ENCODE measurements around the gene METRNL. TPM values are rescaled to one million over a fixed set of nuclear protein-coding genes. Genes with fewer than 3 reads are reported as not detected.
"Not testable (repeated sequence)": the region's sequence is repeated elsewhere in the genome, so short reads cannot be mapped to it uniquely, and the experiment has no call there.

METRNL gene
- total and polyA plus RNA-seq, 3 experiments from 2014 or later, result 2.6 to 22.9 (median 22.3) TPM

GRCh38 chr17:83132251-83133081 is 53.1 kb downstream of the METRNL start:
- Mint-ChIP-seq H3K36me3 (no peaks in the 10 kb centered on the region), H3K27ac (peak overlapping the region in 1 of 8 donors; percentile 28), H3K4me1 (no peaks in the 10 kb centered on the region), H3K9me3 (no peaks in the 10 kb centered on the region), H3K4me3 (no peak overlapping the region), H3K27me3 (peaks cover 0 to 13% of the 10 kb centered on the region in 2 donors)
- H3K4me1 ChIP-seq (ENCODE audit: insufficient read depth, low read length), result no peaks in the 10 kb centered on the region
- ChIA-PET POLR2A (no interaction called here), CTCF (interaction anchor here (0.7 to 1.3 kb wide), 3 partner anchors 8 to 55 kb away, joined by 3 read pairs; no protein-coding TSS in a partner anchor)
- peaks cover 2% of the 10 kb centered on the region for H3K27me3 ChIP-seq (ENCODE audit: insufficient read depth, low read length, poor library complexity, severe bottlenecking)
- H3K36me3 ChIP-seq (ENCODE audit: insufficient read depth, low read length), result no peaks in the 10 kb centered on the region
- no peaks in the 10 kb centered on the region for H3K9me3 ChIP-seq (ENCODE audit: low read length)
- DNase-seq, result no peak
- H3K27ac ChIP-seq (ENCODE audit: low read depth, low read length), result no peak overlapping the region
- H3K4me3 ChIP-seq (ENCODE audit: low read length), result no peak overlapping the region

GRCh38 chr17:83133302-83134121 is 54.1 kb downstream of the METRNL start:
- Histone ChIP-seq H3K36me3 (ENCODE audit: insufficient read depth, low read length) (no peaks in the 10 kb centered on the region), H3K4me1 (ENCODE audit: insufficient read depth, low read length) (no peaks in the 10 kb centered on the region), H3K9me3 (ENCODE audit: low read length) (no peaks in the 10 kb centered on the region), H3K27me3 (ENCODE audit: insufficient read depth, low read length, poor library complexity, severe bottlenecking) (peaks cover 5% of the 10 kb centered on the region), H3K27ac (ENCODE audit: low read depth, low read length) (no peak overlapping the region), H3K4me3 (ENCODE audit: low read length) (no peak overlapping the region)
- no peak for DNase-seq
- POLR2A ChIA-PET, result no interaction called here
- Mint-ChIP-seq H3K9me3 (no peaks in the 10 kb centered on the region), H3K27ac (peak overlapping the region in 1 of 8 donors; percentile 4), H3K27me3 (peaks cover 0 to 15% of the 10 kb centered on the region in 2 donors), H3K4me1 (no peaks in the 10 kb centered on the region), H3K36me3 (no peaks in the 10 kb centered on the region), H3K4me3 (no peak overlapping the region)
- CTCF ChIA-PET, result interaction anchor here (0.7 to 1.3 kb wide), 2 partner anchors 9 to 54 kb away, joined by 3 read pairs; no protein-coding TSS in a partner anchor

GRCh38 chr17:83134456-83134855 is 55.0 kb downstream of the METRNL start:
- H3K4me3 ChIP-seq (ENCODE audit: low read length); H3K36me3 Mint-ChIP-seq; H3K9me3 Mint-ChIP-seq; H3K9me3 ChIP-seq (ENCODE audit: low read length); H3K27me3 ChIP-seq (ENCODE audit: insufficient read depth, low read length, poor library complexity, severe bottlenecking); H3K27ac ChIP-seq (ENCODE audit: low read depth, low read length); H3K4me3 Mint-ChIP-seq; DNase-seq; CTCF ChIA-PET; H3K4me1 ChIP-seq (ENCODE audit: insufficient read depth, low read length); H3K4me1 Mint-ChIP-seq; H3K36me3 ChIP-seq (ENCODE audit: insufficient read depth, low read length); POLR2A ChIA-PET; H3K27ac Mint-ChIP-seq: not testable (repeated sequence)
- peaks cover 0 to 15% of the 10 kb centered on the region in 2 donors for H3K27me3 Mint-ChIP-seq

- no peak for DNase-seq
- Histone ChIP-seq H3K27me3 (ENCODE audit: insufficient read depth, low read length, poor library complexity, severe bottlenecking) (peaks cover 5% of the 10 kb centered on the region), H3K27ac (ENCODE audit: low read depth, low read length) (no peak overlapping the region), H3K36me3 (ENCODE audit: insufficient read depth, low read length) (no peaks in the 10 kb centered on the region), H3K4me3 (ENCODE audit: low read length) (no peak overlapping the region), H3K9me3 (ENCODE audit: low read length) (no peaks in the 10 kb centered on the region), H3K4me1 (ENCODE audit: insufficient read depth, low read length) (no peaks in the 10 kb centered on the region)
- Mint-ChIP-seq H3K4me3 (no peak overlapping the region), H3K27ac (no peak overlapping the region), H3K36me3 (no peaks in the 10 kb centered on the region), H3K4me1 (no peaks in the 10 kb centered on the region), H3K27me3 (peaks cover 0 to 19% of the 10 kb centered on the region in 2 donors), H3K9me3 (no peaks in the 10 kb centered on the region)
- ChIA-PET POLR2A (no interaction called here), CTCF (no interaction called here)
Observed at GRCh38 chr17:83135692-83136091, 56.3 kb downstream of the METRNL start.

GRCh38 chr17:83136156-83136555 is 56.7 kb downstream of the METRNL start:
- no peak overlapping the region for H3K4me3 ChIP-seq (ENCODE audit: low read length)
- Mint-ChIP-seq H3K9me3 (no peaks in the 10 kb centered on the region), H3K27ac (peak overlapping the region in 1 of 8 donors; percentile 61), H3K4me3 (no peak overlapping the region), H3K36me3 (no peaks in the 10 kb centered on the region), H3K27me3 (peaks cover 0 to 19% of the 10 kb centered on the region in 2 donors), H3K4me1 (no peaks in the 10 kb centered on the region)
- H3K27ac ChIP-seq (ENCODE audit: low read depth, low read length), result no peak overlapping the region
- no peaks in the 10 kb centered on the region for H3K9me3 ChIP-seq (ENCODE audit: low read length)
- H3K27me3 ChIP-seq (ENCODE audit: insufficient read depth, low read length, poor library complexity, severe bottlenecking), result peaks cover 5% of the 10 kb centered on the region
- H3K4me1 ChIP-seq (ENCODE audit: insufficient read depth, low read length), result no peaks in the 10 kb centered on the region
- ChIA-PET CTCF (no interaction called here), POLR2A (no interaction called here)
- no peaks in the 10 kb centered on the region for H3K36me3 ChIP-seq (ENCODE audit: insufficient read depth, low read length)
- no peak for DNase-seq

- Mint-ChIP-seq H3K36me3 (no peaks in the 10 kb centered on the region), H3K9me3 (peaks cover 0 to under 1% (median 0%) of the 10 kb centered on the region in 5 donors), H3K27me3 (peaks cover 0 to 19% of the 10 kb centered on the region in 2 donors), H3K27ac (peak overlapping the region in 2 of 8 donors; percentile 61 to 70), H3K4me1 (no peaks in the 10 kb centered on the region), H3K4me3 (no peak overlapping the region)
- Histone ChIP-seq H3K4me1 (ENCODE audit: insufficient read depth, low read length) (no peaks in the 10 kb centered on the region), H3K9me3 (ENCODE audit: low read length) (no peaks in the 10 kb centered on the region), H3K27me3 (ENCODE audit: insufficient read depth, low read length, poor library complexity, severe bottlenecking) (peaks cover 5% of the 10 kb centered on the region), H3K36me3 (ENCODE audit: insufficient read depth, low read length) (no peaks in the 10 kb centered on the region), H3K27ac (ENCODE audit: low read depth, low read length) (no peak overlapping the region), H3K4me3 (ENCODE audit: low read length) (no peak overlapping the region)
- POLR2A ChIA-PET, result no interaction called here
- no peak for DNase-seq
- CTCF ChIA-PET, result no interaction called here
Observed at GRCh38 chr17:83136931-83137330, 57.5 kb downstream of the METRNL start.

- Mint-ChIP-seq H3K4me1 (no peaks in the 10 kb centered on the region), H3K4me3 (no peak overlapping the region), H3K36me3 (no peaks in the 10 kb centered on the region), H3K27me3 (peaks cover 0 to 23% of the 10 kb centered on the region in 2 donors), H3K27ac (no peak overlapping the region), H3K9me3 (peaks cover 0 to 5% (median 0%) of the 10 kb centered on the region in 5 donors)
- Histone ChIP-seq H3K4me1 (ENCODE audit: insufficient read depth, low read length) (no peaks in the 10 kb centered on the region), H3K4me3 (ENCODE audit: low read length) (no peak overlapping the region), H3K9me3 (ENCODE audit: low read length) (no peaks in the 10 kb centered on the region), H3K27me3 (ENCODE audit: insufficient read depth, low read length, poor library complexity, severe bottlenecking) (peaks cover 5% of the 10 kb centered on the region), H3K27ac (ENCODE audit: low read depth, low read length) (no peak overlapping the region), H3K36me3 (ENCODE audit: insufficient read depth, low read length) (no peaks in the 10 kb centered on the region)
- DNase-seq, result no peak
- ChIA-PET POLR2A (no interaction called here), CTCF (no interaction called here)
Observed at GRCh38 chr17:83137523-83137922, 58.1 kb downstream of the METRNL start.

GRCh38 chr17:83138820-83139219 is 59.4 kb downstream of the METRNL start:
- H3K27me3 ChIP-seq (ENCODE audit: insufficient read depth, low read length, poor library complexity, severe bottlenecking), result peaks cover 5% of the 10 kb centered on the region
- Mint-ChIP-seq H3K4me1 (no peaks in the 10 kb centered on the region), H3K9me3 (peaks cover 0 to 5% (median 0%) of the 10 kb centered on the region in 5 donors), H3K27ac (no peak overlapping the region), H3K36me3 (no peaks in the 10 kb centered on the region), H3K4me3 (no peak overlapping the region), H3K27me3 (peaks cover 6 to 23% of the 10 kb centered on the region in 2 donors)
- ChIA-PET POLR2A (no interaction called here), CTCF (no interaction called here)
- no peak overlapping the region for H3K27ac ChIP-seq (ENCODE audit: low read depth, low read length)
- no peaks in the 10 kb centered on the region for H3K4me1 ChIP-seq (ENCODE audit: insufficient read depth, low read length)
- H3K36me3 ChIP-seq (ENCODE audit: insufficient read depth, low read length), result no peaks in the 10 kb centered on the region
- no peaks in the 10 kb centered on the region for H3K9me3 ChIP-seq (ENCODE audit: low read length)
- H3K4me3 ChIP-seq (ENCODE audit: low read length), result no peak overlapping the region
- no peak for DNase-seq
